NCI-H446 (cell line): Measurements from ENCODE around the gene PRKCQ.
A peak's percentile ranks its signal among the peaks of the same experiment; 100 is the strongest.
"Not testable (repeated sequence)": the region's sequence is repeated elsewhere in the genome, so short reads cannot be mapped to it uniquely, and the experiment has no call there.

Experiments used
- DNase-seq, 2 experiments: peaks; one replicate each; lab custom pipeline; 2025; lab: John Stamatoyannopoulos, UW

The PRKCQ gene

DNA sequence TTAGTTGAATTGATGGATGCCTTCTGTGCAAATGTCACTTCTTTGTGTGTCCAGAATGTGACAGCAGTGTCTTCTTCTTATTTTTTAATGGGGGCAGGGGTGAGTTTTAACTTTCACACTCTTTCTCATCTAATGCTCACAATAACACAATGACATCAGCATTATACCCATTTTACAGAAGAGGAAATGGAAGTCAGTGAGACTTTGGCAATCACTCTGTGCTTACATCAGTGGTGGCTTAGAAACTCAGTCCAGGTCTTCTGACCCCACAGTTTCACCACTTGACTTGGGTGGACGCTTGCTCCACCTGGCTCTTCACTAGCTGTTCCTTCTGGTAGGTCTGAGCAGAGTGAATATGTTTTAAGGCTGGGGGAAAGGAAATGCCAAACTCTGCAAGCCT, 124.0 kb downstream of the PRKCQ start:
- DNase-seq = no peak

DNA sequence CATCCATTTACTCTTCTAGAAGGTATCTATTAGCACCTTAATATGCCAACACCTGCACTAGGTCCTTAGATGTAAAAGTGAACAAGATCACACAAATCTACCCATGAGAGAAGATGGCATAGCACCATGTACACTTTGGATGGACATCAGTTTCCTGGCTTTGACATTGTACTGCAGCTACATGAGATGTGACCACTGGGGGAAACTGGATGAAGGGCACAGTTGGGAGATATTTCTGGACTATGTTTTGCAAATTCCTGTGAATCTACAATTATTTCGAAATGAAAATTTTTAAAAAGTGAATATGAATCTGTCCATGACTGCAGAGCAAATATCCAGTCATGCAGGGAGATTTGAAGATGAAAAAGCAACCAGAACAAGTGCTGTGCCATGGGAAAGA, 124.5 kb downstream of the PRKCQ start:
- DNase-seq = no peak

DNA sequence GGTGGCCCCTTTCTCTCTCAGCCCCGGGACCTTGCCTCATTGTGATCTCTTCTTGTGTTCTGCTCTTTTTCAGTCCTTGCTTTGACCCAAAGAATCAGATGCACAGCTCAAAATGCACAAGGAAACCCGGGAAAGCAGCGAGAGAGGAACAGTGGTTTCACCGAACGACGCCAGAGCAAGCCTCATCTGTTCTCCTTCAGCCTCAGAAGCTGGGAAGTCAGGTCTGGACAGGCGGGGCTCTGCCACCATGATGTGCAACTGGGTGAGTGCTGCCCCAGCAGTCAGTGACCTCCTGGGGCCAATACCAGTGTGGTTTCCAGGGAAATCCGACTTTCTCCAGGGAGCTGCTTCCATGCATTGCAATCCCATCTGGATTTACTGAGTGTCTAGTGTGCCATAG, 133.4 kb downstream of the PRKCQ start:
- DNase-seq = no peak

DNA sequence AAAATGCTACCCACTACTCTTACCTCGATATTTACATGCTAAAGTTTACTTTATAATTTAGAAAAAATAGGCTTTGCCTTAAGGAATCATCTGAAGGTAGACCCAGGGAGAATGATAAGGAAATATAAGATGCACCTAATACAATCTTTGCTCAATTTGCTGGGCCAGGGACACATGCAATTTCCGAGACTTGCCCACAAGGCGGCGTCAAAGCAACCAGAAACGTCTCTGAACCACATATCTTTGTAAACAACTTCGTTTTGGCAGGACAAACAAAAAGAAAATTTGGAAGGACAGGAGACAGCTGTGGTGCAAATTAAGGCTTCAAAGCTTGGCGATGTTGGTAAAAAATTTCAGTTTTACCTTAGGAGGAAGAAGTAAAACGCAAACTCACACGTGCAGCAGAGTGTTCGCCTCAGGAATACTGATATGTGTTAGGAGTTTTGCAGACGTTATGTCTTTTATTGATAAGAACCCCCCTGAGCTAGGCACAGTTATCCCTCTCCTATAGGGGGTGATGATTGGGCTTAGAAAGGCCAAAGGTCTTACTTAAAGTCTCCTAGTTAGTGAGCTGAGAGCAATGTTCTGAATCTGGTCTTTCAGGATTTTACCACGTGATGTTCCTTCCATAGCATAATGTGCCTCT, 134.3 kb downstream of the PRKCQ start:
- DNase-seq = no peak

DNA sequence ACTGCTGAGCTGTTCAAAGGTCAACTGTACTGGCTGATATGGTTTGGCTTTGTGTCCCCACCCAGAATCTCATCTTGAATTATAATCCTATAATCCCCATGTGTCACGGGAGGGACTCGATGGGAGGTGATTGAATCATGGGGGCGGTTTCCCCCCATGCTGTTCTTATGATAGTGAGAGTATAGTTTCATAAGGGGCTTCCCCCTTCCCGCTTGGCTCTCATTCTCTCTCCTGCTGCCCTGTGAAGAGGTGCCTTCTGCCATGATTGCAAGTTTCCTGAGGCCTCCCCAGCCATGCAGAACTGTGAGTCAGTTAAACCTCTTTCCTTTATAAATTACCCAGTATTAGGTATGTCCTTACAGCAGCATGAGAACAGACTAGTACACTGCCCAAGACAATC, 140.2 kb downstream of the PRKCQ start:
- not testable (repeated sequence) for DNase-seq

DNA sequence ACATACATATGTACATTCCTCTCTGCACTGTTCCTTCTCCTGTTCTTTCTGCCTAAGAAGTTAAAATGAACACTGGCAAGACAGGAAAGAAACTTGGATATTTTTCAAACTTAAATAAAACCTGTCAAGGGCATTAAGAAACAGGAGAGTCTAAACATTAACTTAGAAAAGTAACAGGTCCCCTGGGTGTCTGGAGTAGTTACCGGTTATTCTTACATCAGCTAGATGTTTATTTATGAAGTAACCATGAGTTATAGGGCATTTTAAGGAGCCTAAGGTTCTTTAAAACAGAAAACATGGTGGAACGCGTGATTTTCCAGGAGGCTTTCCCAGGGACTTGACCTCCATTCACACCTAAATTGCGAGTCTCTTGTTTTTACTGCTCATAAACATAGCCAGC, 148.2 kb downstream of the PRKCQ start:
- no peak for DNase-seq

DNA sequence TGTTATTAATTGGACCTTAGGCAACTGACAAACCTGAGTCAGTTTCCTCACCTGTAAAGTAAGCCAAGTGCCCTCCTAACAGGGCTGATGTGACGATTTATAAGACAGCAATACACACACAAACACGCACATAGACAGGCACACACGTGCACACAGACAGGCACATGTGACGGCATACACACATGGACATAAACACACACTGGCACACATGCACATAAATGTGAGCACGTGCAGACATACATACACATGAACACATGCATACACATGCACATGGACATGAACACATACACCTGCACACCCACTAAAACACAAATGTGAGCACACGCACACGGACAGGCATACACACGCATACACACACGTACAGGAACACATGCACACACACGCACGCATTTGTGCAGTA, 148.9 kb downstream of the PRKCQ start:
- DNase-seq = no peak

DNA sequence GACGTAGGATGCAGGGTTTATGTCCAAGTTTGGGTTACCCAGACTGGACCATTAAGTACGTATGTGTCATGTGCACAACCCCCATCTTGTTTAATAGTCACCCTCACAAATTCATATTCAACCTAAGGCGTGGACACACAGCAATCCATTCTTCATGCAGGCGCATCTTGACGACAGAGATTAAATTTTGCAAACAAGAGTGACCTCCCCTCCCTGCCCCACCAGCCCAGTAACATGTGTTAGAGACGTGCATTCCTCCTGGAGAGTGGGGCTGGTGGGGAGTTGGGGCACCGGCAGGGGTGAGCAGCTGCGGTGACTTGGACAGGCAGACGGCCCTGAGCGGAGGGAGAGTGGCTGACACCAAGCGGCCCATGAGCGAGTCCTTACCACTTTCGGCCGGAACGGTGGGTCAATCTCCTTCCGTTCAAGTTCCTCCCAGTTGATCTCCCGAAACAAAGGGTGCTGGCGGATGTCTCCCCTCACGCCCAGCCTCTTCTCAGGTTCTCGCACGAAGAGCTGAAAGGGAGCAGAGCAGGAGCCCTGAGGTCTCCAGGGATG, 149.6 kb downstream of the PRKCQ start:
- no peak for DNase-seq

DNA sequence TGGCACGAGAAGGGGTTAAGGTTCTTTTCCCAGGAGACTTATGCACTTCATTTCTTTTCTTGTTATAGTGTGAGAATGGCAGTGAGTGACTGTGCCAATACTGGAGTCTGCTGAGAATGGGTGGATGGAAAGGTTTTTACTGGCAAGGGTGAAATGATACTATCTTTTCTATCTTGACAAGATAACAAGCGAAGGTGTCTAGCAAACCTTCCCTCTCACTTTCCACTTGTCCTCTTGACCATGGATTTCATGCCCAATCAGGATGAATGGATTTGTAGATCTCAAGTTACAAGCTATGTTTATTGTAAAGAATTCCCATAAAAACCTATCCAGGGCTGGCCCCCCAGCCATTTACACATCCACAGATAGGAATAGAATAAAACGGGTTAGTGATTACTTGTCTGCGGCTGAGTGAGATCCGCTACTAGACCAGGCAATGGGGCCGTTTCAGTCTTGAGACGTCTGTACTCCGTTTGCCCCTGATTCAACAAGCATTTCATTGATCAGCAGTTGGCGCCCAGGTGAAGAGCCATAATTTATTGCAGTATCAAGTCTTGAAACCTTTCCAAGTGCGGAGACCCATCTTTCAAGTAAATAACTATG, 152.6 kb downstream of the PRKCQ start:
- no peak for DNase-seq

DNA sequence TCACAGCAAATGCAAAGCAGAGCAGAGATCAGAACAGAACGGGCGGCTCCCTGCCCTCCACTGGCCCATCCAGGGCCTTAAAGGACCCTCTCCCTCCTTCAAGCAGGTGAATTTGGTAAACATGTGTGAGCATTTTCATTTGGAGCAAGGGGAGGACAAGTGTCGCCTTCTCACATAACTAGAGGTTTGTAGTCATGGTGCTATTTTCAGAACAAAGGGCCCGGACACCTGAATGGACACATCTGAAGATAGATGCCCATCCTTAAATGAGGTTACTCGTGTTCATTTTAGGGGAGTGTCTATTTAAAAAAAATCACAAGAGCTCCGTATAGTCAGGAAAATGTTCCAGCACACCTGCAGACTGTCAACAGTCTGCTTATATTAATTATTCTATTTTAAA, 153.8 kb downstream of the PRKCQ start:
- DNase-seq = no peak

DNA sequence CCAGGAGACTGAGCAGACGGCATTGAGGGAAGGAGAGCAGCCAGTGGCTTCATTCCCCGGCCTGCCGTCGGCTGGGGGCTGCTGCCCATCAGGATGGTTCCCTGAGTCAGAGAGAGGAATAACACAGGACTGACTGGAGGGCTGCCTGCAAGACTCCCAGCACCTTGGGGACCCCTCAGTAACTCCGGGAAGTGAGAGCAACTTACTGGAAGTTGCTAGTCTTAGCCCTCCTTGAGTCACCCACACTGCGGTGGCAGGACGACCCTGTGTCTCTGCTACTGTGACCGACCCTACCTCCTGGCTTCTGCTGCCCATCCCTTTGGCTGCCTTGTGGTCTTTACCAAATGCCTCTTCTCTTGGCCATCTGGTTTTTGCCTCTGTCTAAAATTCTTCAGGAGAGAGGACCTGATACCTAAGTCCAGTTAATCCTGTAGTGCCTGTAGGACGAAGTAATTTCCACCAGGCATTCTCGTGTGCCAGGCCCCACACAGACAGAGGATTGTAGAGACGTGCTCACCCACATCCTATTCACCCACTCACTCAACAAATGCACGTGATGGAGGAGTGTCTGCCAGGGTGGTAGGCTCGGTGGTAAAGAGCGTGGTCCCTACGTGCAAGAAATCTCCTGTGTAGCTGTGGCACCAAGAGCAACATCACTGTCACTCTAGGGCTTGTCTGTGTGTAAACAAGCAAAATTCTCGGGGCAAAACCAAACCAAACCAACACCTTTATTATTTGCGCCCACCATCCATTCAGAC, 156.5 kb downstream of the PRKCQ start:
- no peak for DNase-seq

DNA sequence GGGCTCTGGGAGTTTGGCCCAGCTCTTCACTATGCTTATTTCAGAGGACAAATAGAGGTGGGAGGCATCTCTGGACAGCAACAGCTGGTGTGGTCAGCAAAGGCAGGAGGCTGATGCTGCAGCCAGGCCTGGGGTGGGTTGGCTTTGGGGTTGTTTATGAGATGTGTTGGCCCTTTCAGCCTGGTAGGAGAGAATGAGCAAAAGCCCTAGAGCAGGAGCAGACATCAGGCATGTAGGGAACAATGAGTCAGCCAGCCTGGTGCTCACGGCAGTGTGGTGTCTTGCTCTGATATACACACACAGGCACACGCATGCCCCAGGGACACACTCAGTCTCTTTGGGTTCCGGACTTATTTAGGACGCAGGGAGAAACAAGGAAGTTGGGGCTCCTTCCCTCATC, 157.1 kb downstream of the PRKCQ start:
- no peak for DNase-seq

DNA sequence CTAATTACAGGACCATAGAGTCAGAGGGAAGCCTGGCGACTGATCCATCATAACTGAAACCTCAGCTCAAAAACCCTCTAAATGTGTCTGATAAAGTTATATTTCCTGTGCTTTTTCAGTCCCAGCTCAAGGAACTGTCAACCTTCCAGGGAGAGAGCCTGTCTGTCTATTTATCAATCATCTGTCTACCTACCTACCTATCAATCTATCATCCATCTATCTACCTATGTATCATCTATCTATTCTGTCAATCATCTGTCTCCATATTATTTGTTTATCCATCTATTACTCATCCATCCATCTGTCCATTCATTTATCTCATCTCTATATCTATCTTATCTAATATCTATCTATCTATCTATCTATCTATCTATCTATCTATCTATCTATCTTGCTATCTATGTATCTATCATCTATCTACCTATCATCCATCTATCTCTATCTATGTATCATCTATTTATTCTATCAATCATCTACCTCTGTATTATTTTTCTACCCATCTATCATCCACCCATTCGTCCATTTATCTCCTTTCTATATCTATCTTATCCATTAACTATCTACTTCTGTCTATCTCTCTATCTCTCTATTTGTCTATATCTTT, 161.4 kb downstream of the PRKCQ start:
- DNase-seq = no peak

DNA sequence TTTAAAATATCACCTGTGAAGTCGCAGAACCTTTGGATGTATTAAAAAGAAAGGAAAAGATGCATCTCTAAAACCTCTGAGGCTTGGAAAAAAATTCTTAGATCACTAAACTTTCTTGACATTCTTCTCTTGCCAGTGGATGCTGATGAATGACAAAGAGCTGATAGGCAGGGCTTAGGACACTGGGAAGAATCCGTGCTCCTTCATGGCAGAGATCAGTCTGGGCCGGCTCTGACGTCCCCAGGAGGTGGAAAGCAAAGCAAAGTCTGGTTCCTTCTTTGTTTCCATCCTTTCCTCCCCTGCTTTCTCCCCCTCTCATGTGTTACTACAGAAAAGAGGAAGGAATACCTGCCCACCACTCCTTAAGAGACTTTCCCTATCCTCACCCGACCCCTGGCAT, 161.9 kb downstream of the PRKCQ start:
- no peak for DNase-seq

DNA sequence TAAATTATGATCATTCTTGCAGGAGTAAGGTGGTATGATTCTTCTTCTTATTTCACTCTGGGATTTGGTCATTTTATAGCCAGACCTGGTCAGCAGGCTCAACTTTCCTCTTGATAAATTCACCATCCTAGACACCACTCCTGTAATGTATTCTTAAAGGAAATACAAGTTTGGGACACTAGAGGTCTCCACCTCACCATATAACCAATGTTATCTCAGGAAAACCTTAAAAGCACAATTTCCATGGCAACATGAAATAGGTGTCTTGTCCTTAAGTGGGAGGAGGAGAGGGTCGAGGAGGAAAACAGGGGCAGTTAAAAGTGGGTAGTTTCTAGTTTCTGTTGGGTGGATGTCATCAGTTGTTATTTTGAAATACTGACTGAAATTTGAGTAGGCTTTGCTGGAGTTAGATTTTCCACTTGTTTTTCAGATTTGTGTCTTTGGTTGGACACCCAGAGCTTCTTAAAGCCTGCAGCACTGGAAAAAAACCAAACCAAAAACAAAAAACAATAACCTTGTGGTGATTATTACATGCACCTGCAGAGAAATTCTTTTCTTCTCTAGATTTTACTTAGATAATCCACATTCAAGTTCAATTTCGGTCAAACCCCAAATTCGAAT, 163.1 kb downstream of the PRKCQ start:
- DNase-seq = peak in 1 of 2 experiments; percentile 26

DNA sequence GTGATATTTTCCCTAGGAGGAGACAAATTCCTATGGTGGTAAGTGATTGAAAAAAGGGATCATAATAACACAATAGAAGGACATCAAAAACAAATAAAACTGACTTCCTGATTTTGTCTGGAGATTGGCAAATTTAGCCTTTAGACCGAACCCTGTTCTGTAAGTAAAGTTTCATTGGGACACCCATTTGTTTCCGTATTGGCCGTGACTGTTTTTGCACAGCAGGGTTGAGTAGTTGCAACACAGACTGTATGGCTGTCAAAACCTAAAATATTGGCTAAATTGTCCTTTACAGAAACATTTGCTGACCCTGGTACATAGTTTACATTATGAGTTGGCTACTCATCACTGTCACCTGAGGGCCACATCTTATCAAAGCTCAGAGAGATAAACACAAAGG, 168.6 kb downstream of the PRKCQ start:
- no peak for DNase-seq

DNA sequence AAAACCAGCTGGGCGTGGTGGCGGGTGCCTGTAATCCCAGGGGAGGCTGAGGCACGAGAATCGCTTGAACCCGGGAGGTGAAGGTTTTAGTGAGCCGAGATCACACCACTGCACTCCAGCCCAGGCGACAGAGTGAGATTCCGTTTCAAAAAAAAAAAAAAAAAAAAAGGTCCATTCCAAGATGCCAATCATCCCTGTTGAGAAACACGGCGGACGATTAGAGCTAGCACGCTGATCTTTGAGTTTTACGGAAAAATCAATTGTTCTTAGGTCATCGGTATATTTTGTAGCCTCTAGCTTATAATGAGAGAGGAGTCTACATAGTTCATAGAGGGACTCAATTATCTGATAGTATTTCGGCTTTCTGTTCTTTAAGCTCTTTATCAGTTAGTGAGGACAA, 169.2 kb downstream of the PRKCQ start:
- DNase-seq = no peak

DNA sequence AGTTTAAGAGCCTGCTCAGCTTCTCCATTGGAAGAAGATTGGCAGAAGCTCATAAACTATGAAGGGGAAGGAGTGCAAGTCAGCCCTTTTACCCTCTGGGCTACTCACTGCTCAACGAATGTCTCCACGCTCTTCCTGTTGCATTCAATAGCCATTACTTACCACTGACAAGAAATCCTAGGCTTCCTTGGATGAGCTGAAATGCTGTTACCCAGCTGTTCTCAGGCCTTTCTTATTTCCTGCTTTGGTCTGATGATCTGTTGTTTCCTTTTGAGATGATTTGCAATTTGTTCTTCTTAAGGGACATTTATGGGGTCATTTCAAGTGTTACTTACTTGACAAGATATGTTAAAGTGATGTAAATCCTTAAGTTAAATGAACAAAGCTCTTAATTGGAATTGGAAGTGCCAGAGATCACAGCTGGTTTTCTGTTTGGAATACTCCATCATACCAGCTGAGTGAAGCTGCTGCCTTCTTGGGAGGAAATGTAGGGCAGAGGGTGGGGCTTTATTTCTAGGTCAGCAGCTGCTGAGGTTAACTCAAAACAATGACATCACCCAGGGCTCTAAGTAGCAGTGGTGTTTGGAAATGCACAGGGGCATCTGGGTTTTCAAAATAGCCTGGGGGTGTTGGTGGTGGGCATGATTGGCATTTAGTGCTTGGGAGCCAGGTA, 170.0 kb downstream of the PRKCQ start:
- no peak for DNase-seq

DNA sequence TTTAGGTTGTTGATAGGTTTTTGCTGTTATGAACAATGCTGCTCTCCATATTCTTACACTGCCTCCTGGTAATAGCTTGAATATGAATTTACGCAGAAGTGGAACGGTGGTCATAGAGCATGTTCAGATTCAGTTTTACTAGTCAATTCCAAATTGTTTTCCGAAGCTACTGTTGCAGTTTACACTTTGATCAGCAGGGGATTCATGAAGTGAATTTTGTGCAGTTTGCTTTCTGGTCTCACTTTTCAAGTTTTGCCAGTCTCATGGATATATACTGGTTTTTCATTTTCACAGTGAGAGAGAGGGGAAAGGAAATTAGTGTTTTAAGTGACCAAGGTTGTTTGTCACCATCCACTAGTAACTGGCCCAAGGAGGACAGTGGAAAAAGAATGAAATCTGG, 171.3 kb downstream of the PRKCQ start:
- DNase-seq = no peak

DNA sequence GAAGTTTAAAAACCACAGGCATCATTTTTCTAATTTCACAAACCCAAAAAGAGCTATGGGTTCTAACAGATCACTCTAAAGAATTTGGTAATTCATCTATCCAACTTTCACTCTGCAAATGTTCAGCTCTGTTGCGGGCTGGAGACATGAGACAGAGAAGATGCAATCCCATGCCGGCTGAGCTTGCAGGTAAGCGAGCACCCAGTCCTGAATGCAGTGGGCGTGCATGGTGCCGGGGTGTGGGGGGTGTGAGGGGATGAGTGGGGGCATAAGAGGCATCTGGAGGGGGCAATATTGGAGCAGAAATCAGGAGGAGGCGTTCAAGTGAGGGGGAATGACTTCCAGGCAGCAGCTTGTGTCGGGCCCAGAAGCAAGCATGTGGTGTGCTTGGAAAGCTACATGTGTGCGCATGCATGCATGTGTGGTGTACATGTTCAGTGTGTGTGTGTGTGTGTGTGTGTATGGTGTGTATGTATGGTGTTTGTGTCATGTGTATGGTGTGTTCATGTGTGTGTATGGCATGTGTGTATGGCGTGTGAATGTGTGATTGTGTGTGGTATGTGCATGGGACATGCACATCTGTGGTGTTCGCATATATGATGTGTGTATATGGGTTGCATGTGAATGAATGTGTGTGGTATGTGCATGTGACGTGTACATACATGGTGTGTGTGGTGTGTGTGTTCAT, 172.9 kb downstream of the PRKCQ start:
- no peak for DNase-seq
